ENCODE measurements around the gene ZRANB2. TPM values are rescaled to one million over a fixed set of nuclear protein-coding genes. Genes with fewer than 3 reads are reported as not detected.

The ZRANB2 gene
- total RNA-seq, 1 donor = 49.3 TPM

- H3K4me3 ChIP-seq (ENCODE audit: low read depth, low read length) = no peak overlapping the region
- no peak for TF ChIP-seq CTCF (IDR thresholded peaks at IDR 0.05; ENCODE audit: insufficient read depth, low read length)
- DNase-seq (ENCODE audit: low read depth) = no peak
These were observed 61.4 kb downstream of the ZRANB2 start for GRCh38 chr1:71019233-71019969.

GRCh38 chr1:71018791-71019190, 62.0 kb downstream of the ZRANB2 start:
- TF ChIP-seq CTCF (IDR thresholded peaks at IDR 0.05; ENCODE audit: insufficient read depth, low read length) = no peak

GRCh38 chr1:71015745-71016144, 65.1 kb downstream of the ZRANB2 start:
- peak; percentile 30 for DNase-seq (ENCODE audit: low read depth)
- TF ChIP-seq CTCF (IDR thresholded peaks at IDR 0.05; ENCODE audit: insufficient read depth, low read length) = no peak
- H3K4me3 ChIP-seq (ENCODE audit: low read depth, low read length) = no peak overlapping the region

More at GRCh38 chr1:71018791-71019190, 62.0 kb downstream of the ZRANB2 start:
- H3K4me3 ChIP-seq (ENCODE audit: low read depth, low read length) = no peak overlapping the region
- no peak for DNase-seq (ENCODE audit: low read depth)

DNA sequence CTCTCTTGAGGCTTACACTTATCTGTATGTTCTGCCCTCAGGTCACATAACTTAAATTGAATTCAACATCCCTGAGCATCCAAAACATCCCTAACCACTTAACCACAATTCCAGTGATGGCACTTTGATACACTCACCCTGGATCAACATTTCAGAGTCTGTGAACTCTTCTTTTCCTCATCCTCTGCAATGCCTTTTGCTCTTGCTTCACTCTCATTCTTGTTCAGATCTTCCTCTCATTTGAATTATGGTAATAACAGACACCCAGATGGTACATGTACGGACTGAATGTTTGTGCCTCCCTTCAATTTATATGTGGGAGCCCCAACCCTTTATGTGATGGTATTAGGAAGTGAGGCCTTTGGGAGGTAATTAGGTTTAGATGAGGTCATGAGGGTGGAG, 66.7 kb downstream of the ZRANB2 start:
- H3K4me3 ChIP-seq (ENCODE audit: low read depth, low read length) = no peak overlapping the region
- TF ChIP-seq CTCF (IDR thresholded peaks at IDR 0.05; ENCODE audit: insufficient read depth, low read length) = no peak
- peak; percentile 38 for DNase-seq (ENCODE audit: low read depth)

Small RNAs within 50 kb of the gene (small RNA-seq; reads per million reads assigned to genes)
- 48.8 reads per million, percentile 97 among the genes with 10 or more reads in this experiment for gene MIR186

Other genes with a start within 250 kb of the ZRANB2 start
- 1.5 and 11.7 TPM in 2 replicates for gene PTGER3, start 33.2 kb downstream of the ZRANB2 start, total RNA-seq (ENCODE audit: low replicate concordance)

All from fibroblast of the aortic adventitia (primary cell).